Measurements from ENCODE around the gene ARRB1.

- TF ChIP-seq CEBPB (IDR thresholded peaks at IDR 0.05; ENCODE audit: low read depth): no peak
- TF ChIP-seq SP1 (IDR thresholded peaks at IDR 0.05; ENCODE audit: low read depth): no peak
- TF ChIP-seq, protein P1, sequence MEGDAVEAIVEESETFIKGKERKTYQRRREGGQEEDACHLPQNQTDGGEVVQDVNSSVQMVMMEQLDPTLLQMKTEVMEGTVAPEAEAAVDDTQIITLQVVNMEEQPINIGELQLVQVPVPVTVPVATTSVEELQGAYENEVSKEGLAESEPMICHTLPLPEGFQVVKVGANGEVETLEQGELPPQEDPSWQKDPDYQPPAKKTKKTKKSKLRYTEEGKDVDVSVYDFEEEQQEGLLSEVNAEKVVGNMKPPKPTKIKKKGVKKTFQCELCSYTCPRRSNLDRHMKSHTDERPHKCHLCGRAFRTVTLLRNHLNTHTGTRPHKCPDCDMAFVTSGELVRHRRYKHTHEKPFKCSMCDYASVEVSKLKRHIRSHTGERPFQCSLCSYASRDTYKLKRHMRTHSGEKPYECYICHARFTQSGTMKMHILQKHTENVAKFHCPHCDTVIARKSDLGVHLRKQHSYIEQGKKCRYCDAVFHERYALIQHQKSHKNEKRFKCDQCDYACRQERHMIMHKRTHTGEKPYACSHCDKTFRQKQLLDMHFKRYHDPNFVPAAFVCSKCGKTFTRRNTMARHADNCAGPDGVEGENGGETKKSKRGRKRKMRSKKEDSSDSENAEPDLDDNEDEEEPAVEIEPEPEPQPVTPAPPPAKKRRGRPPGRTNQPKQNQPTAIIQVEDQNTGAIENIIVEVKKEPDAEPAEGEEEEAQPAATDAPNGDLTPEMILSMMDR (IDR thresholded peaks at IDR 0.05 in 2 of 3, conservative IDR thresholded peaks at IDR 0.05 in 1 of 3; ENCODE audit: borderline replicate concordance in 1 of 3, insufficient read depth in 1 of 3, low read depth in 2 of 3, low read length in 2 of 3): no peak
- TF ChIP-seq, protein P2, sequence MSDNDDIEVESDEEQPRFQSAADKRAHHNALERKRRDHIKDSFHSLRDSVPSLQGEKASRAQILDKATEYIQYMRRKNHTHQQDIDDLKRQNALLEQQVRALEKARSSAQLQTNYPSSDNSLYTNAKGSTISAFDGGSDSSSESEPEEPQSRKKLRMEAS (IDR thresholded peaks at IDR 0.05): no peak
- no peak for TF ChIP-seq EGR1 (IDR thresholded peaks at IDR 0.05; ENCODE audit: low read depth)
These were observed 82.7 kb downstream of the ARRB1 start for GRCh38 chr11:75268626-75269366.
